ENCODE data around the gene PDCD4.

DNA sequence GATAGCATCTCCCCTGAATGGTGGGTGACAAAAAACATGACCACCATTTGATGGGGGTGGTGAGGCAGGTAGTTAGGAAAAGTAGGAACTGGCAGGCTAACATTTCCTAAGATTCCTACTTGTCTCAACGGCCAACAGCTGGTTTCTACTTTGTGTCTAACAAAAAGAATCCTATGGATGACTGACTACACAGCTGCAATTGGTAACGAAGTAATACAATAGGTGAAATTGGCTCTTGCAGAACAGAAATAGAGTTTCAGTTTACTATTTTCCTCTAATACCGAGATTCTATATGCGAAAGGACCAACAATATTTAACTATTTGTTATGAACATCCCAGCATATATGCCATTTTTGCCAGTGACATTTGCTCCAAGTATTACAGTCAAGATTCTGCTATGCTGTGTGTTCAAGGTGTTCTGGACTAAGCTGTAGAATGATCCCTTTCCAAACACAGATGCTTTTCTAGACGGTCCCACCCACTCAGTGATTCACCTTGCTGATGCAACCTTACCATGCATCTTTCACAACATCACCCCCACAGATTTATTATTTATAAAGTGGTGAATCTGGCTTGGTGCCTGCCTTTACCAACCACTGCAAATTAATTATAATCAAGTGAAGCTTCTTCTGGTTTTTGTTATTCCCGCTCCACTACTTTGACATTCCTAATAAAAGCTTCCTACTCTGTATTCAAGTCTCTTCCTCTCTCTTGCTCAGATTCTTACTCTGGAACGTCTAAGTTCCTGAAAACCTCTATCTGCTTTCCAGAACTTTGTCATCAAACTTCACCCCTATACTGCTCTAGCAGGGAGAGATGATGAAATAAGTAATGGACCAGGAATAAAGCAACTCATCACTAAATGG, 30.5 kb downstream of the PDCD4 start:
- TF ChIP-seq, protein P1, sequence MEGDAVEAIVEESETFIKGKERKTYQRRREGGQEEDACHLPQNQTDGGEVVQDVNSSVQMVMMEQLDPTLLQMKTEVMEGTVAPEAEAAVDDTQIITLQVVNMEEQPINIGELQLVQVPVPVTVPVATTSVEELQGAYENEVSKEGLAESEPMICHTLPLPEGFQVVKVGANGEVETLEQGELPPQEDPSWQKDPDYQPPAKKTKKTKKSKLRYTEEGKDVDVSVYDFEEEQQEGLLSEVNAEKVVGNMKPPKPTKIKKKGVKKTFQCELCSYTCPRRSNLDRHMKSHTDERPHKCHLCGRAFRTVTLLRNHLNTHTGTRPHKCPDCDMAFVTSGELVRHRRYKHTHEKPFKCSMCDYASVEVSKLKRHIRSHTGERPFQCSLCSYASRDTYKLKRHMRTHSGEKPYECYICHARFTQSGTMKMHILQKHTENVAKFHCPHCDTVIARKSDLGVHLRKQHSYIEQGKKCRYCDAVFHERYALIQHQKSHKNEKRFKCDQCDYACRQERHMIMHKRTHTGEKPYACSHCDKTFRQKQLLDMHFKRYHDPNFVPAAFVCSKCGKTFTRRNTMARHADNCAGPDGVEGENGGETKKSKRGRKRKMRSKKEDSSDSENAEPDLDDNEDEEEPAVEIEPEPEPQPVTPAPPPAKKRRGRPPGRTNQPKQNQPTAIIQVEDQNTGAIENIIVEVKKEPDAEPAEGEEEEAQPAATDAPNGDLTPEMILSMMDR (IDR thresholded peaks at IDR 0.05 in 4 of 5, conservative IDR thresholded peaks at IDR 0.05 in 1 of 5) = no peak
- no peak for TF ChIP-seq POLR2A (IDR thresholded peaks at IDR 0.05)

Measured in gastrocnemius medialis (tissue), 4 donors.